Mesenteric fat pad (tissue), 1 donor: ENCODE measurements around the gene FSTL1. TPM values are rescaled to one million over a fixed set of nuclear protein-coding genes. Genes with fewer than 3 reads are reported as not detected.
"Not testable (repeated sequence)": the region's sequence is repeated elsewhere in the genome, so short reads cannot be mapped to it uniquely, and the experiment has no call there.

ENCODE experiments used
- DNase-seq: peaks from one replicate; pipeline ENCODE4 v3.0.0-alpha.2; 2020; ENCODE audit warnings: low spot score
- total RNA-seq: library from RNA; stranded (reverse); fragmentation: NEBNext Ultra II Directional; extraction: Animal tissue kit (Norgen Biotek cat#: 25700); gene quantifications from one replicate; pipeline ENCODE4 v1.2.1, GENCODE V29; 2021
- donor health status: DM: yes; HTN: yes; CAD: no.

Gene FSTL1
- total RNA-seq, 1 donor from 2014 or later, result 1,301 TPM

DNA sequence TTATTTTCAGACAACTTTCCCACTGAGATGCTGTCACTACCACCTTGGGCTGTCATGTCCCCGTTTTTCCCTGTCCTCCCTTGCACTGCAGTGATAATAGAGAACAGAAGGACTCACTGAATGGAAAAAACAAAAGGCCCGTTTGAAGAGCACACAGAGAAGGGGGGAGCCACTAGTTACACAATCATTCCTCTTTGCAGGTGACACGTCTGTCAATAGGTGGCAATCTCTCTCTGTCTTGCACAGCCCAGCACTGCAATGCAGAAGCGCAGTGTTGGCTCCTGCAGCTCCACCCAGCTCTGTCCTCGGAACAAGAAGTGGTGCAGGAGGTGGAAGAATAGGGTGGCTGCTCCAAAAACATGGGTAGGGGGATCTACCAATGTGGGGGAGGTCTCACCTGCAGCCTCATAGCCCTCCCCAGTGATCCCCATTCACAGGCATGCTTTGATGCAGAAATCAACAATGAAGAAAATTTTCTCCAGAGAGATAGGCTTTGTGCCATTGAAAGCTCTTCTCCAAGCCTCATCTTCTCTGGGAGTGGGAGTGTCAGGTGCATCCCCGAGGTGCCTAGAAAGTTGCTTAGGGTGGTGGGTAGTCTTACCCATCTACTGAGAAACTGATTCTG is 31.8 kb downstream of the FSTL1 start:
- DNase-seq, result no peak

DNA sequence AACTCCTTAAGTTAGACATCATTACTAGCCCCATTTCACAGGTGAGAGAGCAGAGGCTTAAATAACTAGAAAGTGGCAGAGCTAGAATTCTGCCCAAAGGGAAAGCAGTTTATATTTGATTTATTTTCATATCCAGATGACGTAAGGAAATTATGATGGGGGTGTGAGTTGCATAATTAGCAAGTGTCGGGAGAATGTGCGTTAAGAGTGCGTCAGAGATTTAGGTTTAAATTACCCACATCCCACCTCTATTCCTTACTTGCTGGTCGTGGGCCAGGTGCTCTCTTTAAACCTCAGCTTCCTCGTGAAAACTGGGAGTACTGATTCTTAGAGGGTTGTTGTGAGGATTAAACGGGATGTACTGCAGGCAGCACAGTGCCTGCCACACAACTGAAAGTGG is 32.3 kb downstream of the FSTL1 start:
- no peak for DNase-seq

DNA sequence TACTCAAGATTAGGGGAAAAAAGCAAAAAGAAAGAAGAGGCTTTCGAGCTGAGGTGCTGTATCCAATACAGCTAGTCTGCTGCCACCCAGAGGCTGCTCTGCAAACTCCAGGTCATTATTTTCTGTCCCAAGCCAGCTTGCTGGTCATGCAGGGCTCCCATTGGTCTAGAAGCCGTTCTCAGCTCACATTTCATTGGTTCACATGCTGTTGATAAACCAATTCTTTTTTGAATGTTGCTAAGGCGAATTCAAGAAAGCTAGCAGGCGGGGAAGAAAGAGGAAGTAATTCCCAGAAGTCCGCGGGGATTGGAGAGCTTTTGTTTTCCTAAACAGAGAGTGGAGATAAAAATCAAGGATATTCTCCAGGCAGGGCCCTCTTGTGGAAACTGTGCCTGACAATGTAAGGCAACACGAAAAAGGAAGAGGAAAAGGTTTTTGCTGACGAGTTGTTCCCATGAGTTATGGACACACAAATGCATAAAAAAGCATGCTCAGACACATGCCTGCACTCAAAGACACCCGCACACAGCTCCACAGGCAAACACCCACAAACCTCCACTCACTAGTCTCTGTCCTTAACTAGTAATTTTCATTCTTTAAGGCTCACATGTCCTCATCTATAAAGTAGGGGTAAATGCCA is 33.4 kb downstream of the FSTL1 start:
- DNase-seq, result no peak

DNA sequence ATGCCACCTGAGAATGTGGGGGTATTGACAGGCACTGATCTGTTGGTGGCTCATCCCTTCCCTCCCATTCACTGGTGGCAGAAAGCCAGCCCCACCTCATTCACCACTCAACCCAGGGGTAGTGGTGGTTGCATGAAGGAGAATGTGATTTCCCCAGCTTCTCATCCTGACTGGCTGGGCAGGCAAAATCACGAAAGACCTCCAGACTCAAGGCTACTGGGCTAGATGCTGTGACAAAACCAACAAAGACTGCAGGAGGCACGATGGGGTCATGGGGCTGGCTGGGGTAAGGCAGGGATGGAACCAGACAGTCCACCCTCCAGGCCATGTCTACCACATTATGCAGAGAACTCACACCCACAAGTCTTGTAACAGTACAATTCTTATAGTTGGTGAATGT is 33.9 kb downstream of the FSTL1 start:
- DNase-seq, result no peak

DNA sequence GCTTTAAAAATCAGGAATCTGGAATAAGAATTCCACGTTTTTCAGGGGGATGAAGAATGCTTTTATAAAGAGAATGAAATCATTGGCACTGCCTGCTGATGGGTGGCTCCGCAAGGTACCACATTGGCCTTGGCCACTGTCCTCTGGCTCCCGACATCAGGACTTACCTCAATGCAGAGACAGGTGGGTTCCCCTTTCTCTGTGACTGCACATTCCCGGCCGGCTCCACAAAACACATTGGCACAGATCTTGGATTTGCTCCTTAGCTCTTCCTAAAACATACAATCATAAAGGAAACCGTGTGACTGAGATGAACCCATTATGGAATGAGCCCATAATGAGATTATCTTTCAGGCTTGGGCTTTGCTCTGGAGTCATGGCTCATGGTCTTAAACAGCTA is 35.0 kb downstream of the FSTL1 start:
- no peak for DNase-seq

DNA sequence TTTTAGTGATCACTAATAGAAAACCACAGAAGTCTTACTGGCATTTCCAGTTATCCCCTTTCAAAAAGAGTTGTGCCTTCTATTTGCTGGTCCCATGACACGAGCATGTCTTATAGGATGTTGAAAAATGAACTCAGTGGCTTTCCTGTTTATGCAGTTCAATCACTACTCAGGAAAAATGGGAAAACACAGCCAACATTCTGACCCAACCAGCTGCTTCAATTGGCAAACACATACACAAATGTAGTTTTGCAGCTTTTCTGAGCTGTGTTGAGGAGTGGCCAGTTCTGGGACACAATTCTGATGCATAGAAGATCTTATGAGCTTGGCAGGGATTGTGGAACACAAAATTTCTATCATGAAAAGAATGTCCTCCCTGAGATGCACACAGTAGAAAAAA is 40.3 kb downstream of the FSTL1 start:
- no peak for DNase-seq

DNA sequence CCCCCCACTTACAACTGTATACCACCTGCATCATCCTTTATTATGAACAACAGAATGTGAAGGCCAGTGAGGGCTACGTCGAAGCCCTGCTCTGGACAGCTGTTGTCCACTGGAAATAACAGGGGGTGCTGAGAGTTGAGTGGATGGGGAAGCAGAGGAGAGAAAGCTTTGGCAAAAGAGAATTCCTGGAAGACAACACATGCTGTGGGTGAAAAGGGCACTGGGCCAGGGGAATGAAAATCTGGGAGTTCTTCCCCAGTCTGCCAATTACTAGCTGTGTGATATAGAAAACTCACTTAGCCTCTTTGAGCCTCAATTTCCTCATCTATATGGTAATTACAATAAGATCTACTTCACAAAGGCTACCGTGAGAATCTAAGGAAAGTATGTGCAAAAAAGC is 40.7 kb downstream of the FSTL1 start:
- no peak for DNase-seq

DNA sequence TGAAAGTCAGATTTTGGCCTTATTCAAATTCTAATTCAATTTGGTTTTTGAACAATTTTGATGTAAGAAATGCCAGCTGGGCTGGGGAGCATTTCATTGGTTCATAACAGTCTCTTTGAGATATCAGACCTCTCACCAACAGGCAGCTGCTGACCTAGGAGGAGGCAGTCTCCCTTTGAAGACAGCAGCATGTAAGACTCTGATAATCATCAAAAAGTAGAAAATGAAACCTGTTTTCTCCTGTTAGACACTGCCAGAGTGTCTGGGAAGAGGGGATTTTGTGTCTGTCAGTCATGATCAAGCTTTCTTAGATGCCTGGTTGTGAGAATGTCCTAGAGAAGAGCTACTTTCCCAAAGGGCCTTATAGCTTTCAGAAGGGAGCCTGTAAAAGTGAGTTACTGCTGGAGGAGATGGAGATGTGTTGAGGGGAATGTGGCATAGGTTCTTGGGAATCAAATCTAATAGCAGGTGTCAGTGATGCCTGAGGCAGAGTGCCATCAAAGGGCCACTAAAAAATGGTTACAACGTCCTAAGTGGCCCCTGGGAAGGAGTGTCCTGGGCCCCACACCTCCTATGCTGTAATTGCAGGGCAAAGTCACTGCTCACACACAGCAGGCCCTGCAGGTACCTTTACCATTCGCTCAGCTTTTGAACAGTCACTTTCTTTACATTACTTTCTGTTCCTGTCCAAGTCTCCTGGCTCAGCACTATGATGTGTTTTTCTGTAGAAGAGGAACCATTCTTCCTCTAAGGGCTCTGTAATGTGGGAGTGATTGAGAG is 43.1 kb downstream of the FSTL1 start:
- DNase-seq, result no peak

DNA sequence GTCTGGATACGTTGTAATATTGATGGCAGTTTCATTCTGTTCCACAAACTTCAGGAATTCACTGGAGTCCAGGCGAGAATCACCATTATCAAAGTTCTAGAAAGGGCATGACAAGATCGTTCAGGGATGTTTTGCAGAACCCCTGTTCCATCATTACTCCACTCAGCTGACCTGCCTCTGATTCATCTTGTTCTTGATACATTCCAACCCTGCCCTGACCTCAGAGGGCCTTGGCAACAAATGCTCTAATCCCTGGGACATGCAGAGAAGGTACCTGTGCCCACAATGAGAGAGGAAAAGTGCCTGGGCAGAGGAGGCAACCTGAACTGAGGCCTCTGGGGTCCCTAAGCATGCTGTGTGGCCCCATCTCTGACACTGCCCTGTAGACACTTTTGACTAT is 45.9 kb downstream of the FSTL1 start:
- no peak for DNase-seq

DNA sequence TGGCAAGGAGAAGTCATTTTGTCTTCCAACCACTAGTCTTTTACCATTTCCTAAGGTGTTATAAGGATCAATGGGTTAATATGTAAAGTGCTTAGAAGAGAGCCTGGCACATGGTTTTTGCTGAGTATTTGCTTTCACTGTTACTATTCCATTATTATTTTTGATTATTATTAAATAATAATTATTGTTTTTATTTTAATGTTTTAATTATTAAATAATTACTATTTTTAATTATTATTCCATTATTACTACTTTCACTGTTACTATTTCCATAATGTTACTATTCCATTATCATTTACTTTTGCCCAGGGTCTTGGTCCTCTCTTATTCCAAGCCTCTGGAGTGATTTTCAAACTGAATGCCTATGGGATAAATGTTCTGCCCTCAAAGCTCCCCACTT is 48.5 kb downstream of the FSTL1 start:
- DNase-seq, result no peak

DNA sequence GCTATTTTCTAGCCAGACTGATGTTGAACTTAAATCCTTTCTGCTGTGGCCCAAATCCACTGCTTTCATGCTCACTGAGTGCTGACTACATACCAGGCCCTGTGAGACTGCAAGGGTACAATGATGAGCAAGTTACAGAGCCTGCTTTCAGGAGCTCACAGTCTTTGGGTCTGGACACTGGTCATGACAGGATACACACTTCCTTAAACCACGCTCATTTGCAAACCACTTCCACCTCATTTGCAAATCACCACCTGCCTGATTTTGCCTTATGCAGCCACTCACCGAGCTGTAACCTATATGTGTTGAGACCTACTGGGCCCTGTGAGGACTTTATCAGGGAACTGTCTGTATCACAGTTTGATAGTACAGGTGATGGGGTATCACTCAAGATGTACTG is 51.4 kb downstream of the FSTL1 start:
- DNase-seq, result no peak

DNA sequence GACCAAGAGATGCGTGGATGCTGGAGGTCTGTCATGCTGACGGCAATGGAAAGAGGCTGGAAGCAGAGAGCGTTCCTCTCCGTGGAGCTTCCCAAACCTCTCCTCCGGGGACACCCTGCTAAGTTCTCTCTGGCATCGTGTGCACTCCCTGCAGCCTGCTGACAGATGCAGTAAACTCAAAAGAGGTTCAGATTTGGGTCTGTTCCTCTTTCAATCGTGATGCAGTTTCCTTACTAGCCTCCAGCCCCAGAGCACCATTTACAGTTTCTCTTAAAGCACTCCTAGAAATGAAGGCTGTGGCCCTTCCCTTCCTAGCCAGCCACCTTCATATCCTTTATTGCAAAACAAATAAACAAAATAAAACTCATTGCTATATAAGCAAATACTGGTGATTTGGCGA is 54.3 kb downstream of the FSTL1 start:
- no peak for DNase-seq

DNA sequence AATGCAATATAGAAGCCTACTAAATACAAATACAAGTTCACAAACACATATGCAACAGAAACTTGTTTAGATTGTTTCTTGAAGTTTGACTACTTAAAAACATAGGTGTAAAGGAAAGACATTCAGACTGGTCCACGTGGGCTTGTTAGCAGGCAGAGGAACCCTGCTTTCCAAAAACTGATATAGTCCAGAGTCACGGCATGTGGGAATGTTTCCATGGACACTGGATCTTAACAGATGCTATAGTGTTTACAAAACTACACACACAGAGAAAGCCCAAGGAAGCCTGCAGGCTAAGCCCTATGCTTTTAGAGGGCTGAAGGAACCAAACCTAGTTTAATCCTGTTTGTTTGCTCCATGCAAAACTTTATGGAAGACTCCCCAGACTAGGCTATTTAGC is 56.4 kb downstream of the FSTL1 start:
- no peak for DNase-seq

DNA sequence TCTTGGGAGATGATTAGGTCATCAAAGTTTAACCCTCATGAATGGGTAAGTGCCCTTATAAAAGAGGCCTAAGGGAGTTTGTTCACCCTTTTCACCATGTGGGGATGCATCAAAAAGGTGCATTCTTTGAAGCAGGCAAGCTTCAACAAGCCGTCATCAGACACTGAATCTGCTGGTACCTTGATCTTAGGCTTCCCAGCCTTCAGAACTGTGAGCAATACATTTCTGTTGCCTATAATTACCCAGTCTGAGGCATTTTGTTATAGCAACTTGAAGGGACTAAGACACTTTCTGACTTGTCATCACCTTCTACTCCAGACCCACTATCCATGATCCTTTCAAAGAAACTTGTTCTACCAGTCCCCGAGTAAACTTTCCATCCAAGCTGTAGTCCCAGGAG is 57.0 kb downstream of the FSTL1 start:
- no peak for DNase-seq

DNA sequence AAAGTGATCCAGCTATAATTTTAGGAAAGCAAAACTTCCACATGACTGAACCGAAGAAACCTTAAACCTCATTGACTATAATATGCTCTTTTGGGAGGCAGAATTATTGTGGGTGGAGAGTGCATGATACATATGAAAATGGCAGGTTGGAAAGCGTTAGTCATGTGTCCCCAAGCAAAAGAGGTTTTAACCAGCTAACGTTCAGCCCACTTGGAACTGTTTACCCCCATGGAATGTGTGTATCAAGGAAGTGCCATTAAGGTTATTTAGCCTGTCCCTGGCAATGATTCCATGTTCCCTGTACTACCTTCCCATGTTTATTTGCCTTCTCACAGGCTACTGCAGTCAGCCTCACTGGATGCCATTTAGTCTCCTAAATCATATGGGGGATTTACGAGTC is 57.5 kb downstream of the FSTL1 start:
- DNase-seq, result no peak

DNA sequence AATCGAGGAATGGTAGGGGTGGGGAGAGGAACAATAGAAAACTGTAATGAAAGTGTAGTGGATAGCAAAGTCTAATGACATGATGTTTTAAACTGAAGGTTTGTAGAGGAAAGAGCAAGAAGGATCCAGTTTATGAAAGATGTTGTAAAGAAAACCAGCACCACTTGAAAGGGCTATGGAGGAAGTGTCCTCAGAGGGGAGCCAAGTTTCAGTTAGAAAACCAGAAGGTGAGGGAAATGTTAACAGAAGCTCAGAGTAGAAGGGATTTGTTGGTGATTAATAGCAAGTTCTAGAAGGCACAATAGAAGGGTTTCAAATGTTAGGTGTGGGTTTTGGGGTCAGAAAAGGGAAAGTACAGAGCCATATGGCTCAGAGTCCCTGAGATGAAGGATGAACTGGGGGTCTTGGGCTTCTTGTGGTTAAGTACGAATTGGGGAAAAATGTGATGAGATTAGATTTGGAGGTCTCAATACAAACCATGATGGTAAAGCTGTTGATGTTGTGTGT is 67.8 kb downstream of the FSTL1 start:
- no peak for DNase-seq

DNA sequence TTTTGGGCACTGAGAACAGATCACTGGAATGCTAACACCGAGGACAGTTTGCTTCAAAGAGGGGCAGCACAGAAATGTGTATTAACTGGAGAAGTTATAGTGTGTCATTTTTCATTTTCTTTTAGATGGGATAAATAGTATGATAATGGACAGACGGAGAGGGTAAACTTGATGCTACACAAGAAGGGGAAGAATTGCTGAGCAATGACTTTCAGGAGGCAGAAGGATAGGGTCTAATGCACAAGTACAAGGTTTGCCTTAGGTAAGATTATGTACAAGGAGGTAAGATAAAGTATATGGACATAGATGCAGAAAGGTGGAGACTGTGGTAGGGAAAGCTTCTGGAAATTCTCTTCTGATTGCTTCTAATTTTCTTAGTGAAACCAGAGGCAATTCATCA is 69.3 kb downstream of the FSTL1 start:
- DNase-seq, result no peak

DNA sequence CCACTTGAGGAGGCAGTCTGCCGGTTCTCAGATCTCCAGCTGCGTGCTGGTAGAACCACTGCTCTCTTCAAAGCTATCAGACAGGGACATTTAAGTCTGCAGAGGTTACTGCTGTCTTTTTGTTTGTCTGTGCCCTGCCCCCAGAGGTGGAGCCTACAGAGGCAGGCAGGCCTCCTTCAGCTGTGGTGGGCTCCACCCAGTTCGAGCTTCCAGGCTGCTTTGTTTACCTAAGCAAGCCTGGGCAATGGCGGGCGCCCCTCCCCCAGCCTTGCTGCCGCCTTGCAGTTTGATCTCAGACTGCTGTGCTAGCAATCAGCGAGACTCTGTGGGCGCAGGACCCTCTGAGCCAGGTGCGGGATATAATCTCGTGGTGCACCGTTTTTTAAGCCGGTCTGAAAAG is 72.8 kb downstream of the FSTL1 start:
- not testable (repeated sequence) for DNase-seq

DNA sequence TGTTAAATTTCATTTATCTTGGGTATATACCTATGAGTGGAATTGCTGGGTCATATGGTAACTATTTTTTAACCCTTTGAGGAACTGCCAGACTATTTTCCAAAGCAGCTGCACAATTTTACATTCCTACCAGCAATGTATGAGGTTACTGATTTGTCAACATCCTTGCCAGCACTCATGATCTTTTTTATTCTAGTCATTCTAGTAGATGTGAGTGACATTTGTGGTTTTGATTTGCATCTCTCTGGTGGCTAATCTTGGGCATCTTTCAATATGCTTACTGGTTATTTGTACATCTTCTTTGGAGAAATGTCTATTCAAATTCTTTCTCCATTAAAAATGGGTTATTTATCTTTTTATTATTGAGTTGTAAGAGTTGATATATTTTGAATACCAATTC is 80.3 kb downstream of the FSTL1 start:
- DNase-seq, result no peak

DNA sequence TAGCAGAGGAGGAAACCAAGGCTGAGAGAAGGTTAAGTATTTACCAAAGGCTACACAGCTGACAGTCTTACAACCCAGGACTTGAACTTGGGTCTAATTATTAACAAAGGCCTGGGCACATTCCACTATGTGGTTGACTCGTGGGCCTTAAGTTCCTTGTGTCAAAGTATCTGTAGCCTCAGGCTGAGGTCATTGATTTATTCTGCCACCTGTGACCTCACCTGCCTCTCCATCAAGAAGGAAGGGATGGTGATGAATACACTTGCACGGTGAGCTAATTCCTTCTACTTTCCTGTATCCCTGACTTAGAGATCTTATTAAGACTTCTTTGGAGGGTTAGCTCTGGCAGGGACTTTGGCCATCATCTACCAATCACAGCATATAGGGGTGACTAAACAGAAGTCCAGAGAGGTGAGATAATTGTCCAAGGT is 81.7 kb downstream of the FSTL1 start:
- DNase-seq, result no peak

DNA sequence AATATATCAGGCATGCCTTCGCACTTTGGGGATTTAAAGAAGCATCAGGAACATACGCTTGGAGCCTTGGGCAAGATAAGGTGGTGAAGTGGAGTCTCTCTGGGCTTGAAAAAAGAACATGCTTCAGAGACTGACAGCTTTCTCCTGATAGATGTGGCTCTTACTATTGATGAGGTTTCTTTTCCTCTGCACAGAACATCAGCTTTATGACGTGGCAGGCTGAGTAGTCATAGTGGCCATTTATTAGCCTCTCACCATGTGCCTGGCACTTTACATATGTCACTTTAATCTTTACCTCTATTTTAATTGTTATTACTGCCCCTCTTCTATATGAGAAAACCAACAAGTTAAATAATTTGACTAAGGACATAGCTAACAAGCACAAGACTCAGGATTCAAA is 82.6 kb downstream of the FSTL1 start:
- DNase-seq, result no peak

DNA sequence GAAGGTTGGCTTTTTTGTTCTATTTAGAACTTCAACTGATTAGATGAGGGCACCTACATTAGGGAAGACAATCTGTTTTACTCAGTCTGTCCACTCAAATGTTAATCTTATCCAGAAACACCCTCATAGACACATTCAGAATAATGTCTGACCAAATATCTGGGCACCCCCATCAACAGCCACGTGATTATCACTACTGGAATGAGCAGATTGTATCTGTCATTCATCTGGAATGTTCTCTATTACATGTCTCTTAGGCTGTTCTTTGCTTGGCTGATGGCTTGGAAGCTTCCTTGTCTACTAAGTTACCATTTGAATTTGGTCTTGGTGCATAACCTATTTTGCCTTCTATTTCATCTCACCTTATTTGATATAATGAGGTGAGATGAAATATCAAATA is 86.0 kb downstream of the FSTL1 start:
- DNase-seq, result no peak

DNA sequence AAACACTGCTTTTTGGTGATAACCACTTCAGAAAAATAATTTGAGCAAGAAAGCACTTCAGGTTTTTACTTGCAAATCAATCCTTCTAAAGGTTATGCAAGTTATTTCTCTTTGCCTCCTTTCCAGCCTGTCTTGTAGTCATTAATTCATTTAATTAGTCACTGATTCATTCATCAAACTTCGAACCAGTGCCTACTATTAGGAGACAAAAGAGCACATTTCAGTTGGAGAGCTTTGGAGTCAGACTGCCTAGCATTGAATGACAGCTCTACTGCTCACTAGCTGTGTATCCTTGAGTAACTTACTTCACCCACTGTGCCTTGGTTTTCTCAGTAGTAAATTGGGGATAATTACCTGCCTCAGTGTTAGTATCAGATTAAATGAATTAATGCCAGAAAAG is 86.7 kb downstream of the FSTL1 start:
- DNase-seq, result no peak
